NCI-H2196 (cell line): ENCODE data around the gene SRC.

Experiments used
- DNase-seq: peaks from one replicate; lab custom pipeline; 2025; ENCODE audit not compliant: unreplicated experiment; lab: John Stamatoyannopoulos, UW

The SRC gene

GRCh38 chr20:37393863-37394542 lies 48.1 kb downstream of the SRC start:
- DNase-seq, result no peak

GRCh38 chr20:37394543-37395409 lies 48.8 kb downstream of the SRC start:
- peak; percentile 17 for DNase-seq

GRCh38 chr20:37395410-37395797 lies 49.5 kb downstream of the SRC start:
- DNase-seq, result no peak

- DNase-seq, result peak; percentile 60
These were observed 50.0 kb downstream of the SRC start for GRCh38 chr20:37395921-37396415.

GRCh38 chr20:37396416-37397075 lies 50.6 kb downstream of the SRC start:
- peak; percentile 35 for DNase-seq

GRCh38 chr20:37397076-37397953 lies 51.4 kb downstream of the SRC start:
- DNase-seq, result no peak

GRCh38 chr20:37397954-37398749 lies 52.2 kb downstream of the SRC start:
- DNase-seq, result no peak

- no peak for DNase-seq
These were observed 53.0 kb downstream of the SRC start for GRCh38 chr20:37398750-37399621.

- no peak for DNase-seq
These were observed 55.5 kb downstream of the SRC start for GRCh38 chr20:37401282-37401929.

GRCh38 chr20:37401930-37402675 lies 56.2 kb downstream of the SRC start:
- no peak for DNase-seq

- DNase-seq, result no peak
These were observed 57.4 kb downstream of the SRC start for GRCh38 chr20:37403107-37404033.

GRCh38 chr20:37404461-37404890 lies 58.5 kb downstream of the SRC start:
- no peak for DNase-seq

- DNase-seq, result no peak
These were observed 59.5 kb downstream of the SRC start for GRCh38 chr20:37405351-37405897.

- DNase-seq, result peak; percentile 79
These were observed 60.4 kb downstream of the SRC start for GRCh38 chr20:37406010-37406998.

- DNase-seq, result no peak
These were observed 61.2 kb downstream of the SRC start for GRCh38 chr20:37407019-37407566.
